Body of pancreas (tissue), 4 donors: ENCODE data around the gene DGKI. TPM values are rescaled to one million over a fixed set of nuclear protein-coding genes. Genes with fewer than 3 reads are reported as not detected.

Experiments
- ATAC-seq: fragments of 150-250 bp; one replicate; pipeline ENCODE4 v1.9.1; 2016
- DNase-seq, 4 donors: peaks; one replicate each; pipeline ENCODE4 v3.0.0-alpha.2; 2019
- H3K27ac ChIP-seq, 4 donors: fragments of 200-600 bp; sonication (generic); 1 replicate in 3 of 4; 2 replicates in 1 of 4; pipeline versions ENCODE4 v1.5.1 to v1.6.1; 2016 to 2019; ENCODE audit warnings: mild to moderate bottlenecking in 1 of 4, mixed read lengths in 1 of 4, moderate library complexity in 1 of 4
- H3K27me3 ChIP-seq, 2 donors: fragments of 200-600 bp; sonication (generic); one replicate each; pipeline ENCODE4 v1.6.0; 2016; ENCODE audit warnings: mild to moderate bottlenecking in 1 of 2
- H3K36me3 ChIP-seq, 2 donors: fragments of 200-600 bp; sonication (generic); replicated peaks in 1 of 2; 2 replicates each; pipeline ENCODE4 v1.5.1; 2016; ENCODE audit warnings: low read depth in 2 of 2; ENCODE audit not compliant: insufficient read depth in 1 of 2
- H3K4me1 ChIP-seq: fragments of 200-600 bp; sonication (generic); one replicate; pipeline ENCODE4 v1.6.0; 2016
- H3K4me3 ChIP-seq, 2 donors: fragments of 200-600 bp; sonication (generic); 1 replicate in 1 of 2; 2 replicates in 1 of 2; pipeline ENCODE4 v1.5.1; 2016 to 2019
- H3K9me3 ChIP-seq, 3 donors: fragments of 200-600 bp; sonication (generic); 1 replicate in 2 of 3; 2 replicates in 1 of 3; pipeline ENCODE4 v1.5.1; 2016
- POLR2A ChIP-seq, 3 donors: fragments of 450-650 bp; IDR thresholded peaks; one replicate each; pipeline ENCODE4 v1.6.1; 2016; ENCODE audit warnings: antibody characterized with exemption in 3 of 3, mild to moderate bottlenecking in 2 of 3
- WGBS, 2 donors: methylation state at CpG; one replicate each; pipeline ENCODE4 v1.1.5; 2017; 5-methylcytosine and 5-hydroxymethylcytosine counted together
- intact Hi-C: fragments of 100-400 bp; cut with DNase I; formaldehyde crosslinking; loops from one replicate; pipeline ENCODE4 v1.15.1; 2023
- total RNA-seq, 2 donors: library from RNA; depleted of rRNA; stranded (reverse); fragments of >200 nt; gene quantifications; one replicate each; pipeline ENCODE4 v1.1.0, GENCODE V29; 2016
- TF ChIP-seq, protein P1 (sequence below), 7 experiments: fragments of 450-650 bp in 4 of 7; fragments of 200-600 bp in 3 of 7; sonication (generic) in 3 of 7; IDR thresholded peaks; one replicate each; pipeline ENCODE4 v1.5.1; 2016 to 2019; ENCODE audit warnings: antibody characterized with exemption in 7 of 7

DGKI gene
- total RNA-seq, 2 donors from 2014 or later: 2.6 TPM; not detected in 1

- DNase-seq (no peak), ATAC-seq (no peak)
- Histone ChIP-seq H3K27me3 (no peaks in the 10 kb centered on the region), H3K9me3 (no peaks in the 10 kb centered on the region), H3K36me3 (no peaks in the 10 kb centered on the region), H3K4me1 (peaks cover 15% of the 10 kb centered on the region), H3K27ac (no peak overlapping the region), H3K4me3 (no peak overlapping the region)
- TF ChIP-seq, protein P1, sequence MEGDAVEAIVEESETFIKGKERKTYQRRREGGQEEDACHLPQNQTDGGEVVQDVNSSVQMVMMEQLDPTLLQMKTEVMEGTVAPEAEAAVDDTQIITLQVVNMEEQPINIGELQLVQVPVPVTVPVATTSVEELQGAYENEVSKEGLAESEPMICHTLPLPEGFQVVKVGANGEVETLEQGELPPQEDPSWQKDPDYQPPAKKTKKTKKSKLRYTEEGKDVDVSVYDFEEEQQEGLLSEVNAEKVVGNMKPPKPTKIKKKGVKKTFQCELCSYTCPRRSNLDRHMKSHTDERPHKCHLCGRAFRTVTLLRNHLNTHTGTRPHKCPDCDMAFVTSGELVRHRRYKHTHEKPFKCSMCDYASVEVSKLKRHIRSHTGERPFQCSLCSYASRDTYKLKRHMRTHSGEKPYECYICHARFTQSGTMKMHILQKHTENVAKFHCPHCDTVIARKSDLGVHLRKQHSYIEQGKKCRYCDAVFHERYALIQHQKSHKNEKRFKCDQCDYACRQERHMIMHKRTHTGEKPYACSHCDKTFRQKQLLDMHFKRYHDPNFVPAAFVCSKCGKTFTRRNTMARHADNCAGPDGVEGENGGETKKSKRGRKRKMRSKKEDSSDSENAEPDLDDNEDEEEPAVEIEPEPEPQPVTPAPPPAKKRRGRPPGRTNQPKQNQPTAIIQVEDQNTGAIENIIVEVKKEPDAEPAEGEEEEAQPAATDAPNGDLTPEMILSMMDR (IDR thresholded peaks at IDR 0.05): no peak
- TF ChIP-seq POLR2A (IDR thresholded peaks at IDR 0.05): no peak
- intact Hi-C loops: no loop called here
- WGBS, 2 donors: 63 to 68% methylated on average over 10 of the region's 10 CpGs
Observed at GRCh38 chr7:137757146-137757925, 89.4 kb downstream of the DGKI start.

- Histone ChIP-seq H3K36me3 (no peaks in the 10 kb centered on the region), H3K4me3 (no peak overlapping the region)
- ATAC-seq: no peak
Observed at GRCh38 chr7:137755846-137756651, 90.7 kb downstream of the DGKI start.

GRCh38 chr7:137755427-137755826, 91.3 kb downstream of the DGKI start:
- DNase-seq (no peak), ATAC-seq (no peak)
- WGBS, 2 donors: 31 to 50% methylated on average over 4 of the region's 4 CpGs
- Histone ChIP-seq H3K9me3 (no peaks in the 10 kb centered on the region), H3K27ac (no peak overlapping the region), H3K4me1 (peaks cover 15% of the 10 kb centered on the region), H3K27me3 (no peaks in the 10 kb centered on the region), H3K36me3 (no peaks in the 10 kb centered on the region), H3K4me3 (no peak overlapping the region)
- intact Hi-C loops: no loop called here
- TF ChIP-seq, protein P1 (IDR thresholded peaks at IDR 0.05): no peak
- TF ChIP-seq POLR2A (IDR thresholded peaks at IDR 0.05): no peak

More at GRCh38 chr7:137755846-137756651, 90.7 kb downstream of the DGKI start:
- no peak for DNase-seq
- 21 to 23% methylated on average over 5 of the region's 5 CpGs for WGBS, 2 donors
- Histone ChIP-seq H3K27me3 (no peaks in the 10 kb centered on the region), H3K4me1 (peaks cover 15% of the 10 kb centered on the region), H3K9me3 (no peaks in the 10 kb centered on the region), H3K27ac (no peak overlapping the region)
- TF ChIP-seq POLR2A (IDR thresholded peaks at IDR 0.05): no peak
- TF ChIP-seq, protein P1 (IDR thresholded peaks at IDR 0.05): no peak
- intact Hi-C loops: no loop called here

- peak in 1 of 4 donors; percentile 13 for DNase-seq
- ATAC-seq: no peak
Observed at GRCh38 chr7:137753948-137754851, 92.6 kb downstream of the DGKI start.

More at GRCh38 chr7:137753948-137754851, 92.6 kb downstream of the DGKI start:
- WGBS, 2 donors: 10 to 14% methylated on average over 11 of the region's 11 CpGs
- TF ChIP-seq, protein P1 (IDR thresholded peaks at IDR 0.05): no peak
- no peak for TF ChIP-seq POLR2A (IDR thresholded peaks at IDR 0.05)
- intact Hi-C loops: no loop called here
- no peak overlapping the region for H3K27ac ChIP-seq
- no peaks in the 10 kb centered on the region for H3K9me3 ChIP-seq
- peaks cover 15% of the 10 kb centered on the region for H3K4me1 ChIP-seq
- no peak overlapping the region for H3K4me3 ChIP-seq
- no peaks in the 10 kb centered on the region for H3K27me3 ChIP-seq
- H3K36me3 ChIP-seq: no peaks in the 10 kb centered on the region
